Measurements from ENCODE around the gene LIME1. TPM values are rescaled to one million over a fixed set of nuclear protein-coding genes. Genes with fewer than 3 reads are reported as not detected.
"Not testable (repeated sequence)": the region's sequence is repeated elsewhere in the genome, so short reads cannot be mapped to it uniquely, and the experiment has no call there.

Gene LIME1
- total and polyA plus RNA-seq, 10 of the 15 experiments (the other 5 are each of a cell fraction or from before 2014, with no cell fraction given): 0.35 to 154 (median 49.9) TPM

DNA sequence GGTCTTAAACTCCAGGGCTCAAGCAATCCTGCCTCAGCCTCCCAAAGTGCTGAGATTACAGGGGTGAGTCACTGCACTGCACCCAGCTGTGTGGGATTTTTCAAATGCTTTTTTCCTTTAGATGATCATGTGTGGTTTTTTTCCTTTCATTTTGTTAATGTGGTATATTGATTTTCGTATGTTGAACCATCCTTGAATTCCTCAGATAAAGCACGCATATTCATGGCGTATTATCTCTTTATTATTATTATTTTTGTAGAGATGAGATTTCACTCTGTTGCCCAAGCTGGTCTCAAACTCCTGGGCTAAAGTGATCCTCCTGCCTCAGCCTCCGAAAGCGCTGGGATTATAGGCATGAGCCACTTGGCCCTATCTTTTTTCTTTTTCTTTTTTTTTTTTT lies 21.6 kb upstream of the LIME1 start (continued):
- TF ChIP-seq ZBTB40 (IDR thresholded peaks at IDR 0.05; ENCODE audit: borderline replicate concordance): no peak

- H3K9me3 ChIP-seq (replicated peaks; ENCODE audit: control insufficient read depth, insufficient read depth, low read length): peaks cover 33% of the 10 kb centered on the region
- H3K4me1 ChIP-seq (ENCODE audit: control insufficient read depth, insufficient read depth, low read length): peaks cover 7% of the 10 kb centered on the region
- CTCF ChIA-PET: interaction anchor here (1.0 to 1.2 kb wide), 2 partner anchors 11 to 67 kb away, joined by 3 to 4 read pairs; partner anchors contain the start of genes ARFRP1 and ZGPAT
- FAIRE-seq: no peak
- no peak overlapping the region for H3K27ac ChIP-seq (ENCODE audit: control insufficient read depth, insufficient read depth)
- RAD21 ChIA-PET (ENCODE audit: unreplicated experiment): no interaction called here
- H2AFZ ChIP-seq (ENCODE audit: control insufficient read depth, low read depth, low read length): no peak overlapping the region
- no peak for DNase-seq (ENCODE audit: low read depth, low spot score)
- SMC1A ChIA-PET (ENCODE audit: uncharacterized antibody, unreplicated experiment): interaction anchor here (1.0 to 1.2 kb wide), 3 partner anchors 9 to 21 kb away, joined by 3 read pairs; partner anchors contain the start of genes ARFRP1 and ZGPAT
- no peak overlapping the region for H3K4me2 ChIP-seq (ENCODE audit: control insufficient read depth, insufficient read depth)
- no peak for ATAC-seq
- H3K27me3 ChIP-seq (replicated peaks in 1 of 2; ENCODE audit: control insufficient read depth in 2 of 2, insufficient read depth in 2 of 2, low read length in 1 of 2): no peaks in the 10 kb centered on the region
- H3K9ac ChIP-seq (ENCODE audit: control insufficient read depth, insufficient read depth, low read length): no peak overlapping the region
- H4K20me1 ChIP-seq (ENCODE audit: control insufficient read depth, insufficient read depth): no peaks in the 10 kb centered on the region
- no peak overlapping the region for H3K4me3 ChIP-seq
- BruUV-seq (replicated peaks): no TSS peak
- 100% methylated on average over 2 of the region's 2 CpGs for WGBS (ENCODE audit: insufficient coverage, insufficient replicate concordance, low lambda C conversion rate, missing lambda C conversion rate)
- TF ChIP-seq HDAC6 (IDR thresholded peaks at IDR 0.05; ENCODE audit: unreplicated experiment) (no peak), POLR2AphosphoS5 (IDR thresholded peaks at IDR 0.05; ENCODE audit: low read length) (no peak), PKNOX1 (IDR thresholded peaks at IDR 0.05) (no peak), MTA2 (IDR thresholded peaks at IDR 0.05; ENCODE audit: low read depth) (no peak), CBFB (IDR thresholded peaks at IDR 0.05; ENCODE audit: low read depth) (no peak), TCF7 (IDR thresholded peaks at IDR 0.05; ENCODE audit: borderline replicate concordance) (no peak), CBX5 (IDR thresholded peaks at IDR 0.05; ENCODE audit: low read depth) (0 out of 2 replicates have a peak, but pooled peaks have one; percentile 60)
- intact Hi-C loops (cut with micrococcal nuclease; ENCODE audit: unreplicated experiment): no loop called here
- peaks cover 5 to 33% of the 10 kb centered on the region in 2 experiments for H3K36me3 ChIP-seq (ENCODE audit: control insufficient read depth in 2 of 2, insufficient read depth in 2 of 2, low read length in 1 of 2)
- in situ Hi-C loops (cut with MboI): no loop called here
- peaks cover 26% of the 10 kb centered on the region for H3K79me2 ChIP-seq (ENCODE audit: control insufficient read depth, insufficient read depth, low read length)
- POLR2A ChIA-PET: interaction anchor here (0.6 to 1.6 kb wide), 3 partner anchors 9 to 257 kb away, joined by 3 to 6 read pairs (median 3); no protein-coding TSS in a partner anchor
Measured at GRCh38 chr20:63718996-63719395, 17.5 kb upstream of the LIME1 start.

- in situ Hi-C loops (cut with MboI); FAIRE-seq; H2AFZ ChIP-seq (ENCODE audit: control insufficient read depth, low read depth, low read length); intact Hi-C loops (cut with micrococcal nuclease; ENCODE audit: unreplicated experiment); DNase-seq (ENCODE audit: low read depth, low spot score); H3K79me2 ChIP-seq (ENCODE audit: control insufficient read depth, insufficient read depth, low read length); H4K20me1 ChIP-seq (ENCODE audit: control insufficient read depth, insufficient read depth); H3K4me2 ChIP-seq (ENCODE audit: control insufficient read depth, insufficient read depth); H3K4me3 ChIP-seq; H3K27me3 ChIP-seq (replicated peaks in 1 of 2; ENCODE audit: control insufficient read depth in 2 of 2, insufficient read depth in 2 of 2, low read length in 1 of 2); H3K9ac ChIP-seq (ENCODE audit: control insufficient read depth, insufficient read depth, low read length); BruUV-seq (replicated peaks); H3K27ac ChIP-seq (ENCODE audit: control insufficient read depth, insufficient read depth); ATAC-seq; RAD21 ChIA-PET (ENCODE audit: unreplicated experiment): not testable (repeated sequence)
- WGBS (ENCODE audit: insufficient coverage, insufficient replicate concordance, low lambda C conversion rate, missing lambda C conversion rate): 92% methylated on average over 1 of the region's 2 CpGs
- ChIA-PET CTCF (interaction anchor here (0.6 to 2.2 kb wide), 3 partner anchors 13 to 57 kb away, joined by 3 to 7 read pairs (median 3); partner anchors contain the start of genes ARFRP1, LIME1 and ZGPAT), SMC1A (ENCODE audit: uncharacterized antibody, unreplicated experiment) (interaction anchor here (0.6 to 2.1 kb wide), 2 partner anchors 15 to 21 kb away, joined by 3 to 7 read pairs; partner anchors contain the start of genes ARFRP1 and ZGPAT), POLR2A (interaction anchor here (0.6 to 1.0 kb wide), 2 partner anchors 8 to 12 kb away, joined by 3 to 4 read pairs; no protein-coding TSS in a partner anchor)
- Histone ChIP-seq H3K36me3 (ENCODE audit: control insufficient read depth in 2 of 2, insufficient read depth in 2 of 2, low read length in 1 of 2) (peaks cover 1 to 19% of the 10 kb centered on the region in 2 experiments), H3K9me3 (replicated peaks; ENCODE audit: control insufficient read depth, insufficient read depth, low read length) (peaks cover 13% of the 10 kb centered on the region), H3K4me1 (ENCODE audit: control insufficient read depth, insufficient read depth, low read length) (peaks cover 19% of the 10 kb centered on the region)
Measured at GRCh38 chr20:63722967-63723622, 13.4 kb upstream of the LIME1 start.

All from GM12878 (cell line).